HepG2 (cell line): ENCODE data around the gene OVOL3. TPM values are rescaled to one million over a fixed set of nuclear protein-coding genes. Genes with fewer than 3 reads are reported as not detected.

Experiments used
- DMAP1 ChIP-seq: IDR thresholded peaks from 2 replicates; pipeline ENCODE4 v1.6.1; 2016
- FOXK2 ChIP-seq: fragments of 450-650 bp; IDR thresholded peaks from 2 replicates; pipeline ENCODE4 v1.6.1; 2016
- GATAD1 ChIP-seq: IDR thresholded peaks from 2 replicates; pipeline ENCODE4 v1.6.1; 2016; ENCODE audit warnings: missing genetic modification reagents, missing compliant biosample characterization
- KAT2B ChIP-seq: fragments of 150-350 bp; IDR thresholded peaks from 2 replicates; pipeline ENCODE4 v1.6.1; 2014; ENCODE audit warnings: low read depth, low read length, borderline replicate concordance
- MAFK ChIP-seq, 2 experiments: IDR thresholded peaks in 1 of 2; conservative IDR thresholded peaks in 1 of 2; 2 replicates each; pipeline ENCODE4 v1.6.1; 2011; ENCODE audit warnings: improper control_type of control experiment in 2 of 2, low read length in 2 of 2
- MLLT10 ChIP-seq: sonication (generic); formaldehyde crosslinking; IDR thresholded peaks from 2 replicates; pipeline ENCODE4 v1.4.0; 2020; ENCODE audit warnings: missing genetic modification reagents
- MTF2 ChIP-seq: sonication (generic); formaldehyde crosslinking; IDR thresholded peaks from 2 replicates; pipeline ENCODE4 v1.5.0; 2020; ENCODE audit warnings: missing genetic modification reagents, borderline replicate concordance
- NR0B2 ChIP-seq: sonication (generic); formaldehyde crosslinking; IDR thresholded peaks from 2 replicates; pipeline ENCODE4 v1.4.0; 2020; ENCODE audit warnings: mild to moderate bottlenecking, missing genetic modification reagents
- PAX8 ChIP-seq: sonication (generic); formaldehyde crosslinking; IDR thresholded peaks from 2 replicates; pipeline ENCODE4 v1.8.0; 2022; ENCODE audit warnings: mild to moderate bottlenecking, missing genetic modification reagents, borderline replicate concordance
- RCOR2 ChIP-seq: IDR thresholded peaks from 2 replicates; pipeline ENCODE4 v1.6.1; 2016; ENCODE audit warnings: missing biosample characterization, missing genetic modification reagents
- SRSF4 ChIP-seq: fragments of 200-400 bp; formaldehyde crosslinking; IDR thresholded peaks from one replicate; pipeline ENCODE4 v1.6.1; 2018; ENCODE audit warnings: mild to moderate bottlenecking, low read depth, low read length, moderate library complexity; ENCODE audit not compliant: poor library complexity, severe bottlenecking
- XBP1 ChIP-seq: sonication (generic); formaldehyde crosslinking; IDR thresholded peaks from 2 replicates; pipeline ENCODE4 v1.5.0; 2020; ENCODE audit warnings: missing genetic modification reagents
- XRCC5 ChIP-seq: fragments of 200-400 bp; formaldehyde crosslinking; optimal IDR thresholded peaks from 2 replicates; pipeline ENCODE3; 2017; ENCODE audit warnings: mild to moderate bottlenecking, low read length
- ZFP1 ChIP-seq: IDR thresholded peaks from 2 replicates; pipeline ENCODE4 v1.6.1; 2016
- ZFP90 ChIP-seq: sonication (generic); formaldehyde crosslinking; IDR thresholded peaks from 2 replicates; pipeline ENCODE4 v1.8.0; 2022; ENCODE audit warnings: missing genetic modification reagents, mild to moderate bottlenecking, inconsistent platforms, borderline replicate concordance
- ZNF337 ChIP-seq: sonication (generic); formaldehyde crosslinking; IDR thresholded peaks from 2 replicates; pipeline ENCODE4 v1.5.1; 2020; ENCODE audit warnings: missing genetic modification reagents, low read depth, mild to moderate bottlenecking, borderline replicate concordance
- ZNF44 ChIP-seq: sonication (generic); formaldehyde crosslinking; IDR thresholded peaks from 2 replicates; pipeline ENCODE4 v1.5.1; 2020; ENCODE audit warnings: mild to moderate bottlenecking, missing genetic modification reagents
- ZNF576 ChIP-seq: sonication (generic); formaldehyde crosslinking; IDR thresholded peaks from 2 replicates; pipeline ENCODE4 v1.4.0; 2020; ENCODE audit warnings: mild to moderate bottlenecking, missing genetic modification reagents
- ZNF703 ChIP-seq: sonication (generic); formaldehyde crosslinking; IDR thresholded peaks from 2 replicates; pipeline ENCODE4 v1.5.1; 2020; ENCODE audit warnings: missing genetic modification reagents, mild to moderate bottlenecking, moderate library complexity, borderline replicate concordance
- ZNF713 ChIP-seq: sonication (generic); formaldehyde crosslinking; IDR thresholded peaks from 2 replicates; pipeline ENCODE4 v1.4.0; 2020; ENCODE audit warnings: mild to moderate bottlenecking, missing genetic modification reagents
- ZNF747 ChIP-seq: sonication (generic); formaldehyde crosslinking; IDR thresholded peaks from 2 replicates; pipeline ENCODE4 v1.8.1; 2023; ENCODE audit warnings: missing genetic modification reagents, mild to moderate bottlenecking, borderline replicate concordance
- ZNF790 ChIP-seq: sonication (generic); formaldehyde crosslinking; IDR thresholded peaks from 2 replicates; pipeline ENCODE4 v1.8.0; 2022; ENCODE audit warnings: missing genetic modification reagents, mild to moderate bottlenecking, borderline replicate concordance
- ZSCAN21 ChIP-seq: sonication (generic); formaldehyde crosslinking; IDR thresholded peaks from 2 replicates; pipeline ENCODE4 v1.8.0; 2022; ENCODE audit warnings: mild to moderate bottlenecking, missing genetic modification reagents, moderate library complexity, borderline replicate concordance
- ZSCAN9 ChIP-seq: IDR thresholded peaks from 2 replicates; pipeline ENCODE4 v1.6.1; 2016; ENCODE audit warnings: borderline replicate concordance
- polyA plus RNA-seq, 8 experiments: library from polyadenylated mRNA; depleted of rRNA in 3 of 8; stranded (reverse) in 7 of 8; unstranded in 1 of 8; fragments of >200 nt; fragmentation: Illumina TruSeq in 4 of 8; extraction: Trizol in 4 of 8; gene quantifications; 2 replicates each; pipeline versions ENCODE4 v1.2.1 to v1.2.3, GENCODE V29; 2011 to 2016; ENCODE audit warnings: low read depth in 4 of 8, missing spikeins in 1 of 8, mixed read lengths in 1 of 8; ENCODE audit not compliant: insufficient read depth in 1 of 8
- total RNA-seq, 5 experiments: library from RNA; depleted of rRNA; stranded (reverse); fragments of >200 nt; fragmentation: Illumina TruSeq; extraction: Trizol; gene quantifications; 2 replicates each; pipeline ENCODE4 v1.2.3, GENCODE V29; 2016; ENCODE audit warnings: low read depth in 1 of 5
- TF ChIP-seq, protein P1 (sequence below): IDR thresholded peaks from 2 replicates; pipeline ENCODE4 v1.6.1; 2016; ENCODE audit warnings: low read depth, borderline replicate concordance
- TF ChIP-seq, protein P2 (sequence below): sonication (generic); formaldehyde crosslinking; IDR thresholded peaks from 2 replicates; pipeline ENCODE4 v1.8.1; 2022; ENCODE audit warnings: low read depth, mild to moderate bottlenecking, missing genetic modification reagents

OVOL3 gene
- total and polyA plus RNA-seq, 2 of the 13 experiments (the other 11 are each of a cell fraction or from before 2014, with no cell fraction given): not detected

DNA sequence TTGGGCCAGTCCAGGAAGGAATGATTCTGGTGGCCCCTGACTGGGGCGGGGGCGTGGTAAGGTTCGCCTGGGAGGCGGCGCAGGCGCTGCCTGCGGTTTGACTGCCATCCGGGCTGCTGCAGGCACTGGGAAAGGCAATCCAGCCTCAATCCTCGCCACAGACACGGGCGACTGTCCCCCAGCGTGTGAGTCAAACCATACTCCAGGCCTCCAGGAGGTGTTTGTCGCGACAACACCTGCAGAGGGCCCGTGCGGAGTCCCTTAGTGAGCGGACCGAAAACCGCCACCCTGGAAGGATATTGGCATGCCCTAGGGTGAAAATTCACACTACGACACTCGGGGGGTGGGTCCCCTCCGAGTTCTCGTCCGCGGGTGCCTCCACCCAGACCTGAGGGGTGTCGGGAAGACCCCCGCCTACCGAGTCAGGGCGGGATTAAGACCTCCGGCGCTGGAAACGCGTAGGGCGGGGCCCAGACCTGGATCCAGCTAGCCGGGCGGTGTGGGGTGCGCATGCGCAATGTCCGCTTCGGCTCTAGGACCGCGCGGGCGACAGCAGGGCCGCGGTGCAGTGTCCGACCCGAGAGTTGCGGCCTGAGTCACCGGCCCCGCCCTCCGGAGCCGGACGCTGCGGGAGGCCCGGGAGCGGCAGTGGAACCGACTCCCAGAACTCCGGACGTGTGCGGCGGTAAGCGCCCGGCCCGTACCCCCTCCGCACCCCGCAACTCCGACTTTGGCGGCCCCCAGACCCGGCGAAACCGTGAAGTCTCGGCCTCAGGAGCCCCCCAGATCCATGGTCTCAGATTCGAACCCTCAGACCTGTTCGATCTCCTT, 28.7 kb downstream of the OVOL3 start, which contains the start of gene CAPNS1 (continued):
- TF ChIP-seq ZFP90: peak; percentile 59; the same call in 1 of the 2 replicates
- TF ChIP-seq KAT2B: no peak
- TF ChIP-seq, protein P1, sequence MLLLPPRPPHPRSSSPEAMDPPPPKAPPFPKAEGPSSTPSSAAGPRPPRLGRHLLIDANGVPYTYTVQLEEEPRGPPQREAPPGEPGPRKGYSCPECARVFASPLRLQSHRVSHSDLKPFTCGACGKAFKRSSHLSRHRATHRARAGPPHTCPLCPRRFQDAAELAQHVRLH: peak; percentile 73; the same call in 1 of the 2 replicates
- TF ChIP-seq SRSF4: no peak
- no peak for TF ChIP-seq RCOR2 (CRISPR knock-in tag)
- TF ChIP-seq ZNF576: no peak
- TF ChIP-seq ZNF703 (CRISPR knock-in tag): no peak
- no peak; the same call in 1 of the 2 replicates for TF ChIP-seq ZSCAN21
- peak; percentile 75; the same call in 1 of the 2 replicates for TF ChIP-seq DMAP1 (CRISPR knock-in tag)
- TF ChIP-seq XBP1: no peak
- no peak for TF ChIP-seq FOXK2
- TF ChIP-seq NR0B2 (CRISPR knock-in tag): no peak
- peak; percentile 89; the same call in 1 of the 2 replicates for TF ChIP-seq ZNF790 (CRISPR knock-in tag)
- peak; percentile 78 for TF ChIP-seq GATAD1 (CRISPR knock-in tag)
- TF ChIP-seq PAX8 (CRISPR knock-in tag): no peak
- peak; percentile 43; the same call in 1 of the 2 replicates for TF ChIP-seq ZSCAN9
- no peak for TF ChIP-seq MAFK (conservative IDR thresholded peaks at IDR 0.05 in 1 of 2, IDR thresholded peaks at IDR 0.05 in 1 of 2; ENCODE audit: low read length in 2 of 2)
- no peak for TF ChIP-seq MLLT10 (CRISPR knock-in tag)
- TF ChIP-seq ZNF44: peak; percentile 79; the same call in 1 of the 2 replicates
- TF ChIP-seq MTF2 (CRISPR knock-in tag): no peak
- TF ChIP-seq ZNF713: 0 out of 2 replicates have a peak, but pooled peaks have one; percentile 90
- TF ChIP-seq, protein P2, sequence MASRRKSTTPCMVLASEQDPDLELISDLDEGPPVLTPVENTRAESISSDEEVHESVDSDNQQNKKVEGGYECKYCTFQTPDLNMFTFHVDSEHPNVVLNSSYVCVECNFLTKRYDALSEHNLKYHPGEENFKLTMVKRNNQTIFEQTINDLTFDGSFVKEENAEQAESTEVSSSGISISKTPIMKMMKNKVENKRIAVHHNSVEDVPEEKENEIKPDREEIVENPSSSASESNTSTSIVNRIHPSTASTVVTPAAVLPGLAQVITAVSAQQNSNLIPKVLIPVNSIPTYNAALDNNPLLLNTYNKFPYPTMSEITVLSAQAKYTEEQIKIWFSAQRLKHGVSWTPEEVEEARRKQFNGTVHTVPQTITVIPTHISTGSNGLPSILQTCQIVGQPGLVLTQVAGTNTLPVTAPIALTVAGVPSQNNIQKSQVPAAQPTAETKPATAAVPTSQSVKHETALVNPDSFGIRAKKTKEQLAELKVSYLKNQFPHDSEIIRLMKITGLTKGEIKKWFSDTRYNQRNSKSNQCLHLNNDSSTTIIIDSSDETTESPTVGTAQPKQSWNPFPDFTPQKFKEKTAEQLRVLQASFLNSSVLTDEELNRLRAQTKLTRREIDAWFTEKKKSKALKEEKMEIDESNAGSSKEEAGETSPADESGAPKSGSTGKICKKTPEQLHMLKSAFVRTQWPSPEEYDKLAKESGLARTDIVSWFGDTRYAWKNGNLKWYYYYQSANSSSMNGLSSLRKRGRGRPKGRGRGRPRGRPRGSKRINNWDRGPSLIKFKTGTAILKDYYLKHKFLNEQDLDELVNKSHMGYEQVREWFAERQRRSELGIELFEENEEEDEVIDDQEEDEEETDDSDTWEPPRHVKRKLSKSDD (CRISPR knock-in tag): no peak
- TF ChIP-seq ZFP1 (CRISPR knock-in tag): no peak
- no peak for TF ChIP-seq ZNF337 (CRISPR knock-in tag)
- 0 out of 2 replicates have a peak, but pooled peaks have one; percentile 42 for TF ChIP-seq ZNF747
- TF ChIP-seq XRCC5: peak; percentile 93
